KMS-11 (cell line): ENCODE measurements around the gene PFDN6.
"Not testable (repeated sequence)": the region's sequence is repeated elsewhere in the genome, so short reads cannot be mapped to it uniquely, and the experiment has no call there.

ENCODE experiments used
- H2AFZ ChIP-seq: fragments of 200-600 bp; sonication (generic); 2 replicates; pipeline ENCODE4 v1.6.1; 2016; ENCODE audit warnings: antibody characterized with exemption, mixed run types, low read depth
- H3K27ac ChIP-seq: fragments of 200-600 bp; sonication (generic); 2 replicates; pipeline ENCODE4 v1.6.1; 2016; ENCODE audit warnings: mild to moderate bottlenecking, mixed run types
- H3K27me3 ChIP-seq: fragments of 200-600 bp; sonication (generic); 2 replicates; pipeline ENCODE4 v1.6.1; 2017; ENCODE audit warnings: mild to moderate bottlenecking, low read depth, mixed run types, moderate library complexity; ENCODE audit not compliant: insufficient read depth
- H3K36me3 ChIP-seq: fragments of 200-600 bp; sonication (generic); 2 replicates; pipeline ENCODE4 v1.6.1; 2017; ENCODE audit warnings: mild to moderate bottlenecking, mixed run types; ENCODE audit not compliant: insufficient read depth
- H3K4me1 ChIP-seq: fragments of 200-600 bp; sonication (generic); 2 replicates; pipeline ENCODE4 v1.6.1; 2016; ENCODE audit warnings: mild to moderate bottlenecking, low read depth, mixed run types; ENCODE audit not compliant: poor library complexity, severe bottlenecking
- H3K4me2 ChIP-seq: fragments of 200-600 bp; sonication (generic); 2 replicates; pipeline ENCODE4 v1.7.0; 2016; ENCODE audit warnings: mild to moderate bottlenecking, mixed run types
- H3K4me3 ChIP-seq: fragments of 200-600 bp; sonication (generic); IDR thresholded peaks from 2 replicates; pipeline ENCODE4 v1.6.1; 2017; ENCODE audit warnings: low read depth, low read length, mixed read lengths; ENCODE audit not compliant: insufficient read depth
- H3K79me2 ChIP-seq: fragments of 200-600 bp; sonication (generic); 2 replicates; pipeline ENCODE4 v1.6.1; 2016; ENCODE audit warnings: low read depth, mixed run types; ENCODE audit not compliant: insufficient read depth
- H3K9ac ChIP-seq: fragments of 200-600 bp; sonication (generic); 2 replicates; pipeline ENCODE4 v1.6.1; 2016; ENCODE audit warnings: mild to moderate bottlenecking, mixed run types
- H4K20me1 ChIP-seq: fragments of 200-600 bp; sonication (generic); 2 replicates; pipeline ENCODE4 v1.6.1; 2016; ENCODE audit warnings: mild to moderate bottlenecking, mixed run types; ENCODE audit not compliant: insufficient read depth
- CTCF ChIP-seq: fragments of 200-600 bp; sonication (generic); conservative IDR thresholded peaks from 2 replicates; pipeline ENCODE4 v1.6.1; 2017; ENCODE audit warnings: low read depth, mild to moderate bottlenecking, antibody characterized with exemption, low read length, moderate library complexity, mixed read lengths

PFDN6 gene

DNA sequence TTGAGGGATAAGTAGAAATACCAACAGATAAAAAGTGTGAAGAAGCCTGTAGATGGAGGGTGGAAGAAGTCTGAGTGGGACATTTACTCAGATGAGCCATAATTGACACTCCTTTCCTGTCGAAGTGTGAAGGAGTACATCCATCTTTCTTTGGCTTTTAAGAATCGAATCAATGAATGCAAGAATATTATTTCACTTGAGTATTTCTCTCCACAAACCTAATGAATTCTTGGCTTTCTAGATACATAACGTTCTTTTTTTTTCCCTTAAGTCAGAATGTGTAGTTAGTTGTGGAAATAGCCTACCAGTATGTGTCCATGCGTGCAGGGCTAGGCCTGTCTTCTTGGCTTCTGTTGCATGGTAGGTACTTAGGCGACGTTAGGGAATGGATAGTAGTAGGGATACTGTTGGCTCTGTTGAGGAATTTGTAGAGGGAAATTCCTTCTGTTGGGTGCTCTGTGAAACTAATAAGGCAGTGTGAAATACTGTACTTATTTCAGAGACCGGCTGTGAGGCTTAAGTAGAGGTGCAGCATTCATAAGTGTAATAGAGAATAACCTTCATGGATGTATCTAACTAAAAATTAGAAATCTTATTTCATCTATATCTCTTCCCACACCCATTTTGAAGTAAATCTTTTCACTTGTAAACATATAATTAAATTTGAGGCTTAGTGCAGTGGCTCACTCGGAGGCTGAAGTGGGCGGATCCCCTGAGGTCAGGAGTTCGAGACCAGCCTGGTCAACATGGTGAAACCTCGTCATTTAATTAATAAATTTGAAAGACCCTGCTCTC is 16.1 kb upstream of the PFDN6 start:
- peaks cover 27% of the 10 kb centered on the region for H3K4me1 ChIP-seq
- H3K4me3 ChIP-seq: no peak overlapping the region
- H2AFZ ChIP-seq: no peak overlapping the region
- H3K27ac ChIP-seq: peak overlapping the region; percentile 85
- H3K79me2 ChIP-seq: peaks cover 42% of the 10 kb centered on the region
- H3K36me3 ChIP-seq: peaks cover 29% of the 10 kb centered on the region; the same call in 1 of the 2 replicates
- H3K27me3 ChIP-seq: no peaks in the 10 kb centered on the region
- H4K20me1 ChIP-seq: peaks cover 16% of the 10 kb centered on the region; the same call in 1 of the 2 replicates
- TF ChIP-seq CTCF: no peak
- peak overlapping the region; percentile 91; the same call in 1 of the 2 replicates for H3K9ac ChIP-seq
- peak overlapping the region; percentile 66 for H3K4me2 ChIP-seq

DNA sequence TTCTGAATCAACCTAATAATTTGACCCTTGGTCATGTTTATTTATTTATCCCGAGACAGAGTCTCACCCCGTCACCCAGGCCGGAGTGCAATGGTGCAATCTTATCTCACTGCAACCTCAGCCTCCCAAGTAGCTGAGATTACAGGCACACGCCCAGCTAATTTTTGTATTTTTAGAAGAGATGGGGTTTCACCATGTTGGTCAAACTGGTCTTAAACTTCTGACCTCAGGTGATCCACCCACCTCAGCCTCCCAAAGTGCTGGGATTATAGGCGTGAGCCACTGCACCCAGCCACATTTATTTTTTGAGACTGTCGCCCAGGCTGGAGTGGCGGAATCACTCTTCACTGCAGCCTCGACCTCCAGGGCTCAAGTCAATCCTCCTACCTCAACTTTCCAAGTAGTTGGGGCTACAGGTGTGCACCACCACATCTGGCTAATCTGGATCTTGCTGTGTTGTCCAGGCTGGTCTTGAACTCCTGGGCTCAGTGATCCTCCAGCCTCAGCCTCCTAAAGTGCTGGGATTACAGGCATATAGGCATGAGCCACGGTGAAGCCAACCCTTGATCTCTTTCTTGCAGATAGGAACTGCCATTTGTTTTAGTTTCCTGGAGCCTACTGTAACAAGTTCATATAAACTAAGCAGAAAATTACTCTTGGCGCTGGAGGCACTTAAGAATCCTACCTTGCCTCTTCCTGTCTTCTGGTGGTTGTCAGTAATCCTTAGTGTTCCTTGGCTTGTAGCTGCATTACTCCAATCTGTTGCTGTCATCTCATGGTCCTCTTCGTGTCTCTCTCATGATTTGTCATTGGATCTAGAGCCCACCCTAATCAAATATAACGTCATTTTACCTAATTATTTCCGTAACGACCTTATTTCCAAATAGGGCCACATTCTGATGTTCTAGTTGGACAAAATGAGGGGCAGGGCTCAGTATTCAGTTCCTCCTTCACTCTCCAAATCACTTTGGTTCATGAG is 15.2 kb upstream of the PFDN6 start:
- peaks cover 29% of the 10 kb centered on the region; the same call in 1 of the 2 replicates for H3K36me3 ChIP-seq

DNA sequence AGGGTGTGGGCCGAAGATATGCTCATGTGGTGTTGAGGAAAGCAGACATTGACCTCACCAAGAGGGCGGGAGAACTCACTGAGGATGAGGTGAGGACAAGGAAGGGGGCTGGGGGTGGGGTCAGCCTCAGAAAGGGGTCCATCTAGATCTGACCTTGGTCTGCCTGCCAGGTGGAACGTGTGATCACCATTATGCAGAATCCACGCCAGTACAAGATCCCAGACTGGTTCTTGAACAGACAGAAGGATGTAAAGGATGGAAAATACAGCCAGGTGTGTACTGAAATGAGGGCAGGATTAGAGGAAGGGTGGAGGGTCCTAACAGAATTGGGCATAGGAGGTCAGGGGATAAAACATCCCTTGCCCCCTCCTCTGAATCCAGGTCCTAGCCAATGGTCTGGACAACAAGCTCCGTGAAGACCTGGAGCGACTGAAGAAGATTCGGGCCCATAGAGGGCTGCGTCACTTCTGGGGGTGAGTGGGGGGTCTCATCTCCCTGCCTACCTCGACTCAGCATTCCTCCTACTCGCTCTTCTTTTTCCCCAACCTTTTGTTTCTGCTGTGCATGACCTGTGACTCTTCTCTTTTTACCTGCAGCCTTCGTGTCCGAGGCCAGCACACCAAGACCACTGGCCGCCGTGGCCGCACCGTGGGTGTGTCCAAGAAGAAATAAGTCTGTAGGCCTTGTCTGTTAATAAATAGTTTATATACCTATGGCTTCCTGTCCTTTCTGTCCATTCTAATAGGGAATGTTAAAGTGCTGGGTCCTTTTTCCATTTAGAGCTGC is 13.4 kb upstream of the PFDN6 start:
- H3K79me2 ChIP-seq: peaks cover 39% of the 10 kb centered on the region
- H3K9ac ChIP-seq, H3K27me3 ChIP-seq, H3K4me3 ChIP-seq, H2AFZ ChIP-seq, H3K27ac ChIP-seq, H3K4me2 ChIP-seq: not testable (repeated sequence)
- peaks cover 24% of the 10 kb centered on the region for H3K4me1 ChIP-seq
- peaks cover 16% of the 10 kb centered on the region; the same call in 1 of the 2 replicates for H4K20me1 ChIP-seq
- H3K36me3 ChIP-seq: peaks cover 29% of the 10 kb centered on the region; the same call in 1 of the 2 replicates

More for the DNA sequence above, 15.2 kb upstream of the PFDN6 start:
- H3K27me3 ChIP-seq: no peaks in the 10 kb centered on the region
- no peak overlapping the region for H3K9ac ChIP-seq
- H3K27ac ChIP-seq: peak overlapping the region; percentile 85; the same call in 1 of the 2 replicates
- H3K4me2 ChIP-seq: peak overlapping the region; percentile 66
- H3K79me2 ChIP-seq: peaks cover 42% of the 10 kb centered on the region
- H3K4me1 ChIP-seq: peaks cover 27% of the 10 kb centered on the region
- peaks cover 16% of the 10 kb centered on the region; the same call in 1 of the 2 replicates for H4K20me1 ChIP-seq
- H2AFZ ChIP-seq: no peak overlapping the region
- TF ChIP-seq CTCF: no peak
- H3K4me3 ChIP-seq: no peak overlapping the region

GRCh38 chr6:33276581-33276863 is 12.9 kb upstream of the PFDN6 start:
- H4K20me1 ChIP-seq: peaks cover 16% of the 10 kb centered on the region; the same call in 1 of the 2 replicates
- H2AFZ ChIP-seq: no peak overlapping the region
- peaks cover 29% of the 10 kb centered on the region; the same call in 1 of the 2 replicates for H3K36me3 ChIP-seq
- H3K79me2 ChIP-seq: peaks cover 36% of the 10 kb centered on the region
- no peaks in the 10 kb centered on the region for H3K27me3 ChIP-seq
- no peak overlapping the region for H3K27ac ChIP-seq
- no peak for TF ChIP-seq CTCF
- H3K9ac ChIP-seq: no peak overlapping the region
- H3K4me3 ChIP-seq: no peak overlapping the region
- no peak overlapping the region for H3K4me2 ChIP-seq
- H3K4me1 ChIP-seq: peaks cover 24% of the 10 kb centered on the region
